T-helper 1 cell (primary cell): ENCODE measurements around the gene COL9A1.

ENCODE experiments used
- DNase-seq, 5 donors: peaks; one replicate each; pipeline ENCODE4 v3.0.0-alpha.2; 2012 to 2020

Gene COL9A1

GRCh38 chr6:70168681-70169377 lies 134.1 kb downstream of the COL9A1 start:
- no peak for DNase-seq
